GM18861 (cell line): ENCODE data around the gene CCDC28B.
A peak's percentile ranks its signal among the peaks of the same experiment; 100 is the strongest.
"Not testable (repeated sequence)": the region's sequence is repeated elsewhere in the genome, so short reads cannot be mapped to it uniquely, and the experiment has no call there.

Experiments used
- ATAC-seq: cut with Tn5 transposase; IDR thresholded peaks from one replicate; pipeline ENCODE4 v1.9.1; 2021; ENCODE audit not compliant: unreplicated experiment

The CCDC28B gene

GRCh38 chr1:32200226-32201010 lies at the start of gene CCDC28B:
Gene CCDC28B, plus strand, starts transcription at chr1:32200595. Its CDS starts 1,341 bp downstream, at chr1:32201936.
- no peak for ATAC-seq

DNA sequence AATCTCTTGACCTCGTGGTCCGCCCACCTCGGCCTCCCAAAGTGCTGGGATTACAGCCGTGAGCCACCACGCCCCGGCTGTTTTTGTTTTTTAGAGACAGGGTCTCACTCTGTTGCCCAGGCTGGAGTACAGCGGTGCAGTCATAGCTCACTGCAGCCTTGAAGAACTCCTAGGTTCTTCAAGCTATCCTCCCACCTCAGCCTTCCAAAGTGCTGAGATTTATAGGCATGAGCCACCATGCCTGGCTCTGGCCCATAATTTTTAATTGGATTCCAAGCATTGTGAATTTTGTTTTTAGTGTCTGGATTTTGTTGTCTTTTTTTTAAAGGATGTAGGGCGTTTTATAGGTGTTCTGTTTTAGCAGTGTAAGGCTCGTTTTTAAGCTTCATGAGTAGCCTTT lies 49.5 kb upstream of the CCDC28B start:
- ATAC-seq, result no peak

DNA sequence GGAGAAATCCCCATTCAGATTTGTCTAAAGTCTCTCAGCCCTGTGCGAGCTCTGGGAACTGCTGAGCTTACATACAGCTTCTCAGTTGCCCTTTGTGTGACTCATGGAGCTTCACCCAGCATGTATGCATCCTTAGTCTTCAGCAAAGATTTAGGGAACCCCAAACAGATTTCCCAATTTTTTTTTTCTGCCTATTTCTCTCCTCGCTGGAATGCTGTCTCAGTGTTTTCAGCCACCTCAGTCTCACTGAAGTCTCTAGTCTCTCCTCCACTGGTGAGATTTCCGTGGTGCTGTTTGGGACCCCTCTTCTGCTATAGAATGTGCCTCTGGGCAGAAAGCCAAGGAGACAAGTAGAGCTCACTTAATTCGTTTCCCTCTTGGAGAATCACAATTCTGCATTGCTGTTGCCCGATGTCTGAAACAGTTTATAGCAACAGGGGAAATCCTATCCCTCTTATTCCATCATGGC lies 49.0 kb upstream of the CCDC28B start:
- ATAC-seq, result no peak

- ATAC-seq, result no peak
Observed at GRCh38 chr1:32159189-32159588, 41.2 kb upstream of the CCDC28B start.

- no peak for ATAC-seq
Observed at GRCh38 chr1:32163405-32163804, 37.0 kb upstream of the CCDC28B start.

GRCh38 chr1:32165633-32166032 lies 34.8 kb upstream of the CCDC28B start:
- not testable (repeated sequence) for ATAC-seq

DNA sequence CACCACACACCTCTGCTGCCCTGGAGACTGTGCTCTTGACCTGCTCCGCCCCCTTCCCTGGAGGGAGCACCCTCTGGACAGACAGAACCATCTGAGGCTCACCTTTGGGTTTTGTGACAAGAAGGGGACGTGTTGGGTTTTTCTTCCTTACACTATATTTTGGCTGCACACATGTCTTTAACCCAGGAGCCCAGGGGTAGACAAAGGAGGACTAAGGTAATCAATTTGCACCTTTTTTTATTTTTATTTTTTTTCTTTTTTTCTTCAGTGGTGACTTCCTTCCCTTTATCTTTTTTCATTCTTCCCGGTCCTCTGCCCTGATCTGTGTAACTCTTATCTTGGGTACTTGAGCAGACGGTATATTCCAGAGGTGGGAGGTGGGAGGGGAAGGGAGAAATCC lies 29.4 kb upstream of the CCDC28B start:
- no peak for ATAC-seq

DNA sequence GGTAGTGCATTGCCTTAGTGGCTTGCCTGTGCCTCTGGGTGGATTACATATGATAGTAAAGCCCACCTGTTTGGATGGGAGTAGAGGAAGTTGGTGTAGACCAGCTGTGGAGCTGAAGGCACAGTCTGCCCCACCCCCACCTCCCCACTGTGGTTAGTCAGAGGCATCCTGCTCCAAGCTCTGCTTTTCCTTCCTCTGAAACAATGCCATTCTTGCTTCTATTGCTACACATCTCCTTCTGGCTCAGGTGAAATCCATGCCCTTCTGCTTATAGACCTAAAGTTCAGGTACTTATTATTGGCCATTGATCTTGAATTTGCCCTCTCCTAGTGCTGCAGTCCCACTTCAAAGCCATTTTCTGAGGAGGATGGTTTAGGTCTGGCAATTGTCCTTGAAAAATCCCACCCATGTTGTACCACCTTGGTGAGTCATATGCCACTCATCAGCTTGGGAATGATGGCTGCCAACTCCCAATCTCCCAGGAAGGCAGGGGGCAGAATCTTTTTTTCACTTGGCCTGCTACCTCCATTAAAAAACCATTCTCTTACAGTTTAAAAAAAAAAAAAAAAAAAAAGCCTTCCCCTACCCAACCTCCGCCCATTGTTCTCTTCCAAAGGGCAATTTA lies 27.7 kb upstream of the CCDC28B start:
- no peak for ATAC-seq

- no peak for ATAC-seq
Observed at GRCh38 chr1:32178380-32179192, 21.8 kb upstream of the CCDC28B start.

- ATAC-seq, result no peak
Observed at GRCh38 chr1:32179193-32179442, 21.3 kb upstream of the CCDC28B start.

DNA sequence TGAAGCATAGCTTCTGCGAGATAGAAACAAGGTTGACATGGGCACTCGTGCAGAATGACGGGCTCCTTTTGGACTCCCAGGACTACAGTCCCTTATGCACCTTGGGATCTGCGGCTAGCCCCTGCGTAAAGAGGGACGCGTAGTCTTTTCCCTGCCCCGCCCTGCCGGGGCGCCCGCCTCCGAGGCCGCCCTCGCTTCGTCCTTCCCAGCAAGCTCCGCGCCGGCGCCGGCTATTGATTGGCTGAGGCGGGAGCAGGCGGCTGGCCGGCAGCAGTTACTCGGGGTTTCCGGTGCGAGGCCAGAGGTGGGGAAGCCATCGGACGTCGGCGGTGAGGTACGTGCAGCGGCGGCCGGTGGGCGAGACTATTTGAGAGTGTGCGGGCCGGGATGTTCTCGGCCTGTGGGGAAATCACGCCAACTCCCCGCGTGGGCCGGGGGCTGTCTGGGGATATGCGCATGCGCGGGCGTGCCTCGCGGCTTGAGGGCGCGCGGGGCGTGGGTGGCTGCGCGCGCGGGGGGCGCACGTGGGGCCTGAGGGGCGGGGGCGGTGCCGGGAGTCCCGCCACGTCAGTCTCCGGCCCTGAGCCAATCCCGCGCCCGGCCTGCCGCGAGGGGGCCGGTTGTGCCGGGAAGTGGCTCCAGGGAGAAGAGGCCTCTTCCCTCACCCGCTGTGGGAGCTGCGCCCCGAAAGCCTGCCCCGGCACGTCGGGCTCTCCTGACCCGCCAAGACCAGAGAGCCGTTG lies 20.8 kb upstream of the CCDC28B start, which contains the start of gene TXLNA:
TSS of gene TXLNA (plus strand) at position 233 of the 743 bp plus-strand sequence. CDS start 671 bp downstream, outside the sequence.
- peak; percentile 63 for ATAC-seq

GRCh38 chr1:32180186-32181060 lies 20.0 kb upstream of the CCDC28B start:
- no peak for ATAC-seq

DNA sequence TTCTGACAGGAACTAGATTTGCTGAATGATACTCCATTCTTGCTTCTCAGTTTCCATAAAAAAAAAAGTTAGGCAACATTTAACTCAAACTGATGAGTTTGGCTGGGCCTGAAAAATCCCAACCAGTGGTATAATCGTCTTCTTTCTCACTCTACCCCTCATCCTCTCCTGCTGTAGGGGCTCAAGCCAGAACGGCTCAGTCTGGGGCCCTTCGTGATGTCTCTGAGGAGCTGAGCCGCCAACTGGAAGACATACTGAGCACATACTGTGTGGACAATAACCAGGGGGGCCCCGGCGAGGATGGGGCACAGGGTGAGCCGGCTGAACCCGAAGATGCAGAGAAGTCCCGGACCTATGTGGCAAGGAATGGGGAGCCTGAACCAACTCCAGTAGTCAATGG lies 19.3 kb upstream of the CCDC28B start:
- no peak for ATAC-seq

DNA sequence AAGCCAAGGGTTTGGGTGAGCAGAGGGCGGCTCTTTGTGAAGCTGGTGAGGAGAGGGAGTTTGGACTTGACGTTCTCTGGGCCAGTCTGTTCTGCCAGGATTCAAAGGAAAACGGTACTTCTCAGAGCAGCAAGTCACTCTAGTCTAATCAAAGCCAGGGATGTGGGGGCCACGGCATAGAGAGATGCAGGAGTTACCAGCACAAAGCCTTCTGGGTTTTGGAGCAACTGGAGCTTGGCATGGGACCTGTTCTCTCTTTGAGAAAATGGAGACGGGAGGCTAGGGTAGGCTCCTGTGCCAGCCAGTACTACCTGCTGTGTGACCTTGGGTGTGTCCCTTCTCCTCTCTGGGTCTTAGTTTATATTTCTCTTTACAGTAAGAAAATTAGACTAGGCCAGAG lies 18.8 kb upstream of the CCDC28B start:
- ATAC-seq, result no peak

DNA sequence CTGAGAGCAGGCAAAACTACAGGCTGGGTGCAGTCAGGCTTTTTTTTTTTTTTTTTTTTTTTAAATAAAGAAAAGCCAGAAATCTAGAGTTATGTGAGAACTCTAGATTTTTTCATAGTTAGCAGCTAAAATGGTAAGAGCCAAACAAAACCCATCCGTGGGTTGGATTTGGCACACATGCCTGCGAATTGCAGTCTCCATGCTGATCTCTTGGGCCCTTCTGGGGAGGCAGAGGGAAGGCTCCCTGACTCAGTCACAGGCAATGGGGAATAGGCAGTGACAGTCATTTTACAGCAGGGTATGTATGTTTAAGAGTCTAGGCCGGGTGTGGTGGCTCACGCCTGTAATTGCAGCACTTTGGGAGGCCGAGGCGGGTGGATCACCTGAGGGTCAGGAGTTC lies 18.3 kb upstream of the CCDC28B start:
- no peak for ATAC-seq

DNA sequence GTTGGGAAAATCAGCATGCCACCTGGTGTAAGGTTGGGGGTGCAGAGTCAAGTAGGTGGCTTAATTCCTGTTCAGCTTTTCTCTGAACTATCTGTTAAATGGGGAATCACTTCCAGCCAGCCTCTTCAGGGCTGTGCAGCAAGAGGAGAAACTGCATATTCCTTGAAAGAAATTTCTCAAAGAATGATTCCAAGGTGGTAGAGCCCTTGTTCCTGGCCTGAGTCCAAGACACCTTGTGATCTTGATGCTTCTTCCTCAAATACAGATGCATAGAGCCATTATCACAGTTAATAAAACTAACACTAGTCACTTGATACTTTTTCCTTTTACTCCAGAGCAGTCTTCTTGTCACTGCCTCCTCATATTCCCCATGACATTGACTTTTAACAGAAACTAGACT lies 15.7 kb upstream of the CCDC28B start:
- no peak for ATAC-seq

GRCh38 chr1:32186077-32186476 lies 14.3 kb upstream of the CCDC28B start:
- no peak for ATAC-seq

- no peak for ATAC-seq
Observed at GRCh38 chr1:32186491-32186890, 13.9 kb upstream of the CCDC28B start.

- no peak for ATAC-seq
Observed at GRCh38 chr1:32187850-32188249, 12.5 kb upstream of the CCDC28B start.
